HT1080 (cell line): ENCODE measurements around the gene SPTAN1. TPM values are rescaled to one million over a fixed set of nuclear protein-coding genes. Genes with fewer than 3 reads are reported as not detected.

Source experiments
- DNase-seq: peaks from one replicate; pipeline ENCODE4 v3.0.0-alpha.2; 2015; ENCODE audit warnings: low read depth
- small RNA-seq: library from RNA; depleted of rRNA; stranded (forward); fragments of <200 nt; gene quantifications from one replicate; pipeline ENCODE3, GENCODE V24; 2014
- total RNA-seq: library from RNA; depleted of rRNA; stranded (reverse); fragments of >200 nt; shearing (Covaris generic); gene quantifications from 2 replicates; pipeline ENCODE4 v1.2.3, GENCODE V29; 2014; rRNA removed

SPTAN1 gene
- total RNA-seq, 1 experiment from 2014 or later, result 177 TPM

DNA sequence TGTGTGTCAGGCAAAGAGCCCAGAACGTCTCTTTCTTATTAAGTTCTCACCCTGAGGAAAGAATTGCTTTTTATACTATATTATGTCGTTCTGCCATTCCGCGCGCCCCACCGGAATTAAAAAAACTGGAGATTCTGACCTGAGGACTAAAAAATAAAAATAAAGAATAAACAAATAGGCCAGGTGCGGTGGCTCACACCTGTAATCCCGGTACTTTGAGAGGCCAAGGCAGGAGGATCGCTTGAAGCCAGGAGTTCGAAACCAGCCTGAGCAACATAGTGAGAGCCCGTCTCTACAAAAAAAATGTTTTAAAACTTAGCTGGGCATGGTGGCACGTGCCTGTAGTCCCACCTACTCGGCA lies 104.9 kb downstream of the SPTAN1 start:
- DNase-seq, result no peak

DNA sequence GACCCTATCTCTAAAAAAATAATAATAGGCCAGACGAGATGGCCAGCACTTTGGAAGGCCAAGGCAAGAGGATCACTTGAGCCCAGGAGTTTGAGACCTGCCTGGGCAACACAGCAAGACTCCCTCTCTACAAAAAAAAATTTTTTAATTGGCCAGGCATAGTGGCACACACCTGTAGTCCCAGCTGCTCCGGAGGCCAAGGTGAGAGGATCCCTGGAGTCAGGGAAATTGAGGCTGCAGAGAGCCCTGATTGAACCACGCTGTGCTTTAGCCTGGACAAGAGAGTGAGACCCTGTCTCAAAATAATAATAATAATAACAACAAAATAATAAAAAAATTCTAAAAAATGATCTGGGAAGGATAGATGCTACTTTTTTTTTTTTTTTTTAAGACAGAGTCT lies 105.4 kb downstream of the SPTAN1 start:
- no peak for DNase-seq

DNA sequence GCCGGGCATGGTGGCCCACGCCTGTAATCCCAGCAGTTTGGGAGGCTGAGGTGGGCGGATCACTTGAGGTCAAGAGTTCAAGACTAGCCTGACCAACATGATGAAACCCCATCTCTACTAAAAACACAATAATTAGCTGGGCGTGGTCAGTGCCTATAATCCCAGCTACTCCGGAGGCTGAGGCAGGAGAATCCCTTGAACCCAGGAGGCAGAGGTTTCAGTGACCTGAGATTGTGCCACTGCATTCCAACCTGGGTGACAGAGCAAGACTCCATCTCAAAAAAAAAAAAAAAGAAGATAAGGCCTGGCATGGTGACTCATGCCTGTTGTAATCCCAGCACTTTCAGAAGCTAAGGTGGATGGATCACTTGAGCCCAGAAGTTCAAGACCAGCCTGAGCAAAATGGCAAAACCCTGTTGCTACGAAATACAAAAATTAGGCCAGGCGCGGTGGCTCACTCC lies 114.1 kb downstream of the SPTAN1 start:
- peak; percentile 66 for DNase-seq

DNA sequence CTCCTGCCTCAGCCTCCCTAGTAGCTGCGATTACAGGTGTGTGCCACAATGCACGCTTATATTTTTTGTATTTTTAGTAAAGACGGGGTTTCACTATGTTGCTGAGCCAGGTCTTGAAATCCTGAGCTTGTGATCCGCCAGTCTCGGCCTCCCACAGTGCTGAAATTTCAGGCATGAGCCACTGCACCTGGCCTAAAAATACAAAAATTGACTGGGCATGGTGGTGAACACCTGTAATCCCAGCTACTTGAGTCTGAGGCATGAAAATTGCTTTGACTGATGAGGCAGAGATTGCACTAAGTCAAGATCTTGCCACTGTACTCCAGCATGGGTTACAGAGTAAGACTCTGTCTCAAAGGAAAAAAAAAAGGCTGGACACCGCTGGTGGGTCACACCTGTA lies 117.4 kb downstream of the SPTAN1 start:
- DNase-seq, result no peak

DNA sequence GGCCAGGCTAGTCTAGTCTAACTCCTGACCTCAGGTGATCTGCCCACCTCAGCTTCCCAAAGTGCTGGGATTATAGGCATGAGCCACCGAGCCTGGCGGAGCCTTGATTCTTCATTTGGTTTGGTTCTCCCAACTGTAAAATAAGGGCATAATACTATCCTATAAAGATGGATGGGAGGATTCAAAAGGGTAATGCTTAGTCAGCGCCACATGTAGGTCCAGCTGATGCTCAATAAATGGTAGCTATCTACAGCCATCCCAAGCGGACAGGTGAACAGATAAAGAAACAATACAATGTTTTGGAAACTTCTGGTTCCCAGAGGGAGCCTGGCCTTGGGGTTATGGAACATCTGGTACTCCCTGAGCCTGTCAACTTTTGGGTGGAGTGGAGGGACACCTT lies 123.0 kb downstream of the SPTAN1 start:
- no peak for DNase-seq

DNA sequence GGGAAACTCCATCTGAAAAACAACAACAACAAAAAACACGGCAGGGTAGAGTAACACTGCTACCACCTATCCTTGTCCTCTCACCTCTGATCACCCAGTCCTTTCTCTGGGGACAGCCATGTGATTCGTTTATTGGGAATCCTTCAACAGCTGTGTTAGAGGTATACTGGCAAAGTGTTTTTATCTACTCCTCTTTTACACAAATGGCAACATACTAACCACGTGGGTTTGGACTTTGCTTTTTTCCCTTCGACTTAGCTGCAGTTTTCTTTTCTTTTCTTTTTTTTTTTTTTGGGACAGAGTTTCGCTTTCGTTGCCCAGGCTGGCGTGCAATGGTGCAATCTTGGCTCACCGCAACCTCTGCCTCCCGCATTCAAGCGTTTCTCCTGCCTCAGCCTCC lies 125.4 kb downstream of the SPTAN1 start:
- no peak for DNase-seq

Small RNA genes within 50 kb of the gene (small RNA-seq; reads per million reads assigned to genes)
- not detected for gene RNU7-171P

Other genes starting within 250 kb of the SPTAN1 start
- 86.2 and 88.7 TPM in 2 replicates for gene TRUB2, start 230.1 kb upstream of the SPTAN1 start, total RNA-seq
- gene COQ4, start 229.7 kb upstream of the SPTAN1 start, total RNA-seq, result 68.9 and 77.9 TPM in 2 replicates
- 65.8 and 68.4 TPM in 2 replicates for gene SLC27A4, start 212.1 kb upstream of the SPTAN1 start, total RNA-seq
- gene URM1, start 181.2 kb upstream of the SPTAN1 start, total RNA-seq, result 110 and 136 TPM in 2 replicates
- 60.9 and 65.5 TPM in 2 replicates for gene CERCAM, start 131.7 kb upstream of the SPTAN1 start, total RNA-seq
- gene ODF2, start 96.6 kb upstream of the SPTAN1 start, total RNA-seq, result 37.1 and 39.8 TPM in 2 replicates
- gene GLE1, start 47.9 kb upstream of the SPTAN1 start, total RNA-seq, result 39.0 and 45.0 TPM in 2 replicates
- gene DYNC2I2, start 104.3 kb downstream of the SPTAN1 start, total RNA-seq, result 134 and 149 TPM in 2 replicates
- gene SET, start 136.6 kb downstream of the SPTAN1 start, total RNA-seq, result 595 and 720 TPM in 2 replicates
- gene PKN3, start 149.9 kb downstream of the SPTAN1 start, total RNA-seq, result 4.8 TPM in 2 replicates
- gene ZDHHC12, start 171.5 kb downstream of the SPTAN1 start, total RNA-seq, result 61.1 and 88.3 TPM in 2 replicates
- gene ZER1, start 219.3 kb downstream of the SPTAN1 start, total RNA-seq, result 6.6 and 12.3 TPM in 2 replicates
- gene TBC1D13, start 234.7 kb downstream of the SPTAN1 start, total RNA-seq, result 19.2 and 23.9 TPM in 2 replicates